DMS153 (cell line): ENCODE data around the gene RNF39.
A peak's percentile ranks its signal among the peaks of the same experiment; 100 is the strongest.
"Not testable (repeated sequence)": the region's sequence is repeated elsewhere in the genome, so short reads cannot be mapped to it uniquely, and the experiment has no call there.

ENCODE experiments used
- DNase-seq: peaks from one replicate; lab custom pipeline; 2025; lab: John Stamatoyannopoulos, UW

RNF39 gene, protein sequence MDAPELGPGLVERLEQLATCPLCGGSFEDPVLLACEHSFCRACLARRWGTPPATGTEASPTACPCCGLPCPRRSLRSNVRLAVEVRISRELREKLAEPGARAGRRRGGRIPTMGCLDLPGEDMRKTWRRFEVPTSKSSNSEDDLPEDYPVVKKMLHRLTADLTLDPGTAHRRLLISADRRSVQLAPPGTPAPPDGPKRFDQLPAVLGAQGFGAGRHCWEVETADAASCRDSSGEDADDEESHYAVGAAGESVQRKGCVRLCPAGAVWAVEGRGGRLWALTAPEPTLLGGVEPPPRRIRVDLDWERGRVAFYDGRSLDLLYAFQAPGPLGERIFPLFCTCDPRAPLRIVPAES

DNA sequence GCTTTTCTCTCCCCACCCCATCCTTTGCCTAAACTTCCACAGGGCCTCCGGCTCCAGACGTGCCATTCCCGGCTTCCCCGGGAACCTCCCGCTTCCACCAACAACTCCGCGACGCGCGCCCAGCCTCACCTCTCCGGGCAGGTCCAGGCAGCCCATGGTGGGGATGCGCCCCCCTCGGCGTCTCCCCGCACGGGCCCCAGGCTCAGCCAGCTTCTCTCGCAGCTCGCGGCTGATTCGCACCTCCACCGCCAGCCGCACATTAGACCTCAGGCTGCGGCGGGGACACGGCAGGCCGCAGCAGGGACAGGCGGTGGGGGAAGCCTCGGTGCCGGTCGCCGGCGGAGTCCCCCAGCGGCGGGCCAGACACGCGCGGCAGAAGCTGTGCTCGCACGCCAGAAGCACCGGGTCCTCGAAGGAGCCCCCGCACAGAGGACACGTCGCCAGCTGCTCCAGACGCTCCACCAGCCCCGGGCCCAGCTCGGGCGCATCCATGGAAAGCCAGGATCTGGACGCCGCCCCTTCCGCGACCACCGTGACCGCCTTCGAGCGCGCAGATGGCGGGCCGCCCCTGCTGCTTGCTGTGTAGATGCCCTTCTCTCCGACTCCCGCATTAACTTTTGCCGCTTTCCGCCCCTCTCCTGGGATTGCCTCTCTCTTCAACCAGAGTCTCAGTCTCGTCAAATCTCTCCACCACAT, at the start of gene RNF39:
Gene RNF39, minus strand, starts transcription at position 676 of the 696 bp plus-strand sequence. Its CDS starts 184 bp downstream, at position 492.
- DNase-seq: no peak

DNA sequence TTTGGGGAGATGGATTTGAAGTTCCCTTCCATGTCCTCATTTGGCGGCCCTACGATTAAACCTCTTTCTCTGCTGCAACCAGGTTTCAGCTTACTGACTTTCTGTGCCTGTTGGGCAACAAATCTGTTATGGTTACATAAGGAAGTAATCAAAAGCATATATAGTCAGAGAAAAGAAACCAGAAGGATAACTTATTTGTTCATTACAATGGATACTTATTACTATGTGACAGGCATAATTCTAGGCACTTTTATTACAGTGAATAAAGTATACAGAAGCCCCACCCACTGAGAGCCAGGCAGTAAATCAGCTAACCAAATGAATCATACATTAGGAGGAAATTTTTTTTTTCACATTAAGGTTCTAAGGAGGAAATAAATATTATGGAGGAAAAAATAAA, 46.9 kb upstream of the RNF39 start:
- DNase-seq: no peak

DNA sequence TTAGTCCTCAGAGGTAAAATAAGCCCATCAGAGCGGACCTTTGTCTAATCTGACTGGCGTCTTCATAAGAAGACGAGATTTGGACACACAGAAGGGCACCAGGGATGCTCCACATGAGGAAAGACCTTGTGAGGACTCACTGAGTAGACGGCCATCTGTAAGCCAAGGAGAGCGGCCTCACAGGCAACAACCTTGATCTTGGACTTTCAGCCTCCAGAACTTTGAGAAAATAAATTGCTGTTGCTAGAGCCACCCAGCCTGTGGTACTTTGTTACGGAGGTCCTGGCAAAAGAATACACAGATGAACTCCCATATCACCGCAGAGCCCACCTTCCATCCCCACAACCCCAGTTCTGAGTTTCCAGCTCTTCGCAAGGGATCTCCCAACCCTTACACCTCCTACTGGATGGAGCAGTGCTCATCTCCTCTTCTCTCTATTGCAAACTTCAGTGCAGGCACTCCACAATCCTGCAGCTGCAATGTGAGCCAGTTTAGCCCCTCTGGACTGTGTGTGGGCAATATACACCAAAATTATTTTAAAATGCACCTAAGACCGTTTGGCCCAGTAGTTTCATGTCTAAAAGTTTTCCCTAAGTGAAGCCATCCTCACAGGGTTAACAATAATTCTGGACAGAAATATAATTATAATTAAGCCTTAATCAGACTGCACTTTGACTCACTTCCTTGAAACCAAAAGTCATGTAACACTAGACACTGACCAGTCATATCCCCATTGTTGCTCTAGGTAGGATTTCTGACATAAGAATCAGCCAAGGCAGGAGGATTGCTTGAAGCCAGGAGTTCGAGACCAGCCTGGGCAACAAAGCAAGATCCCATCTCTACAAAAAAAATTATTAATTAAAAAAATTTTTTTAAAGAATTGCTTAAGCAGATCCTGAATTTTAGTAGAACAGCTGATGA, 46.1 kb upstream of the RNF39 start:
- DNase-seq: no peak

DNA sequence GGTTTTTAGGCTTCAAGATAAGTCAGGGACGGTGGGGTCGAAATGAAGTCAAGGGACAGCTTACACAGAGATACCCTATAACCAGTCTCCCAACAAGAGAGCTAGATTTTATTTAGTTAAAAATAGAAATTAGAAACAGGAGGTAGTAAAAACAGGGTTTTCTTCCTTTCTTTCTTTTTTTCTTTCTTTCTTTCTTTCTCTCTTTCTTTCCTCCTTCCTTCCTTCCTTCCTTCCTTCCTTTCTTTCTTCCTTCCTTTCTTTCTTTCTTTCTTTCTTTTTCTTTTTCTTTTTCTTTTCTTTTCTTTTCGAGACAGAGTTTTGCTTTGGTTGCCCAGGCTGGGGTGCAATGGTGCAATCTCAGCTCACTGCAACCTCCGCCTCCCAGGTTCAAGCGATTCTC, 43.1 kb upstream of the RNF39 start:
- DNase-seq: not testable (repeated sequence)

DNA sequence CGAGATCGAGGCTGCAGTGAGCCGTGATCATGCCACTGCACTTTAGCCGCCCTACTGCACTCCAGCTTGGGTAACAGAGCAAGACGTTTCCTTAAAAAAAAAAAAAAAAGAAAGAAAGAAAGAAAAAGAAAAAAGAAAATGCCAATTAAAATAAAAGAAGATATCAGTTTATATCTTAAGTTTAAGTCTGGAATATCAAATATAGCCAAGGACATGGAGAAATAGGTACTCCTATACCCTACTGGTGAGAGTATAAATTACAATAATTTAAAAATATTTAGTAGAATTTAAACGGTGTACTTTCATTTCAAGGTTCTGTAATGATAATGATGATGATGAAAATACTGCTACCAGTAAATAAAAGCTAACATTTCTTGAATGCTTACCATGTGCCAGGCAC, 41.2 kb upstream of the RNF39 start:
- no peak for DNase-seq

DNA sequence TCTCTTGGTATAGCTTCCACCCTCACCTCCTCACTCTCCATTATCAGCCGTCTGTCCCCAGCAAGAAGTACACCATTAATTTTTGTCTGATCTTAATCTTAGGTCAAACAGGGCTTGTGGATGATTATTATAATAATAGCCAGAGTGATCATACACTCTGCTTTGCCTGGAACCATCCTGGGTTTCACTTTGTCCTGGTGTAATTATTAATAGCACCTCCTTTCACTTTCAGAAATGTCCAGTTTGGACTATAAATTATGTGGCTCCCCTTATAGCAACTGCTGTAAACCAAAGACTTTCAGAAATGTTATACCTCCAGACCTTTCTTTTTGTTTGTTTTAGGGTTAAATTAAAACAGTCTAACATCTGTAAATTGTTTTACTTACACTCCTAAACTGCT, 38.3 kb upstream of the RNF39 start:
- DNase-seq: no peak

DNA sequence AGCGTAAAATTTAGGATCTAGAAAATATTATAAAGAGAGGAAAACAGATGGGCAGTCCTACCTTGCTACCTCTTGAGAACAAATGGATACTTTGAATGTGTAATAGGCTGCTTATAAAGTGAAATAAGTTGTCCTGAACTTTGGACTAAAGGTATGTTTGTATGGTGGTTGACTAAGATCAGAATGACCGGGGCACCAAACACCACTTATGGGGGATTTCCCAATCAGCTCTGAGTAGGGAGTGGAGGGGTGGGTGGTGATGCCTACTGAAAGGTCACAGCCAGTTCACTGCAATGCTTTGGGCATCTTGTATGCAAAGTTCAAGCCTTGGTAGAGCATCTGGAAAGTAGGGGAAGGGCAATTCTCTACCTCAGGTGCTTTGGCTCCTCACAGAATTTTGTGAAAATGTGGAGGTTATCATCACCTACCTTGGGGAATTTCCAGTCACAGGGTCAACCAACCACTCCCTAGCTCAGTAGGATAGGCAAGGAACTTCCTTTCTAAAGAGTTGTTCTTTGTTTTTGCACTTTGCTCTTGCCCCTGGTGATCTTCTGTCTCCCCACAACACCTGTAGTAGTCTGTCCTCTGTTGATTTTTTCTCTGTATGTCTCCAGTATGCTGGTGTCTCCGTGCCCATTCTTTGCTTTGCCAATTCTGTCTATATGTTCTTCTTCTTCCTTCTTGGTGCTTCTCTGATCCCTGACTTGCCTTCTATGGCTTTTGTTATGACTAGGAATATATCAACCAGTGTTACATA, 37.6 kb upstream of the RNF39 start, which contains the start of gene TRIM31:
Gene TRIM31, minus strand, starts transcription at position 88 of the 757 bp plus-strand sequence. CDS start 285 bp downstream, outside the sequence.
- DNase-seq: no peak

DNA sequence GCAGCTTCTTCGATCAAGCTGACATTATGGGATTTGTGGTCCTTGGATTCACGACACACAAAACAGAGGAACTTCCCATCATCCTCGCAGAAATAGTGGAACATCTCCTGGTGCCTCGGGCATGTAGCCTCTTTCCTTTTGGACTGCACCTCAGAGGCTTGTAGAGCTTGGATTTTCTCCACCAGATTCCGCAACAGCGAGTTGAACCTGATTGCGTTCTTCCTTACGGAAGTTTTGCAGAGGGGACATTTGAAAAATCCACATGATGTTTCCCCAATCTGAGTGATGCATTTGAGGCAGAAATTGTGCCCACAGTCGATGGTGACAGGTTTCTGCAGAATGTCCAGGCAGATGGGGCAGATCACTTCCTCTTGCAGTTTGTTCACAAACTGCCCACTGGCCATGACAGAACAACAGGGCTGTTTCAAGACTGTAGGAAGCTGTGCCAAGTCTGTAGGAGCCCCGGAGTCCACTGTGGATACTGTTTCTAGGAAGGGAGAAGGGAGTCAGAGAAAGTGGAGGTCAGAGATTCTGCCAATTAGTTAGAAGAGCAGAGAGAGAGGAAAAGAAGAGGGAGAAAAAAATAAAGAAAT, 36.9 kb upstream of the RNF39 start:
- no peak for DNase-seq

DNA sequence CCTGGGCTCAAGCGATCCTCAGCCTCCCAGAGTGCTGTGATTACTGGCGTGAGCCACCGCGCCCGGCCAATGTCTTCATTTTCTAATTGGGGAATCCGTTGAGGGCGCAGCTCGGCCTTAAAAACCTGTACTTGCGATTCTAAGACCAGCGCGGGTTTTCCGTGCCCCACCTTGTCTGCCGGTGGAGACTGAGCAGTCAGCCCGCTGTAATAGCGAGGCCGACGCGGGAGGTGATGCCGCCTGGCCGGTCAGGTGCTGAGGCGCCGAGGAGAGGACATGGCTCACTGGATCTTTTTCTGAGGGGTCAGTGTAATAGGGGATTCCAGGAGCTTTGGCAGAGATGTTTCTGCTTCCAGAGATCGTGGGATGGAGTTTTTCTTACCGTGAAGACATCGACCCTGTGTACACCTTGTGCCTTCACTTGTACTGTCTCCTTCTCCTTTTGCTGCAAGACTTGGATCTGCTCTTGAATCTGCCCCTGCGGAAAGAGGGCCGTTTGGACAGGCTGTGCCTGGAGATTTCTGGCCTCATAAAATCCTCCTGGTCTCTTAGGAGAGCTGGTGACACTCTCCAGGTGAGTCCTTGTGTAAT, 35.8 kb upstream of the RNF39 start:
- no peak for DNase-seq

DNA sequence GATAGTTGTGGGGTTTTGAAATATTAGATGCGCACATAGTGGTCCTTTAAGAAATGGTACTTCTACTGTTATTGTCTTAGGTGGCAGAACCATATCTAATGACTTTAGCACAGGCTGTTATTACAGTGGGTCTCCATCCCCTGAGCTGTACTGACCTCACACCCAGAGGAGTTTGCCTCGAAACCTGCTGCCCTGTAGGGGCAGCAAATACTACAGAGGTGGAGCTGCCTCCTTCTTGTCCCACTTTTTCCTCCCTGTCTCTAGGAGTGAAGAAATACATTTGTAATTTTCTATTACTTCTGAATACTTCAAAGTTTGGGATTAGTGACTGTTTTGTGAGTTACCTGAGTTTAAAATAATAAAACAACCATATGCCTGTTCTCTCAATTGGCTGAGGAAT, 29.1 kb upstream of the RNF39 start:
- DNase-seq: no peak

DNA sequence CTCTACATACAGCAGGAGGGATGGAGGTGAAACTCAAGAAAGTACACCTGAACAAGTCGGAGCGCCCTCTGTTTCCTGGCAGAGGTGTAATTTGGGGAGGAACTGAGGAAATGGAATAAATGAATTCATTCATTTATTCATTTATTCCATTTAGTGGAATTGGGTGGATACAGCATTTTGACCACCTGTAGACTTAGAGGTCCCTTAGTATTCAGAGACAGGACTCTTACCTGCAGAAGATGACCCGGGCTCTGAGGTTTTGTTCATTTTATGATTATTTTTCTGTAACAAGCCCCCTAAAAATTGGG, 28.3 kb upstream of the RNF39 start:
- no peak for DNase-seq

DNA sequence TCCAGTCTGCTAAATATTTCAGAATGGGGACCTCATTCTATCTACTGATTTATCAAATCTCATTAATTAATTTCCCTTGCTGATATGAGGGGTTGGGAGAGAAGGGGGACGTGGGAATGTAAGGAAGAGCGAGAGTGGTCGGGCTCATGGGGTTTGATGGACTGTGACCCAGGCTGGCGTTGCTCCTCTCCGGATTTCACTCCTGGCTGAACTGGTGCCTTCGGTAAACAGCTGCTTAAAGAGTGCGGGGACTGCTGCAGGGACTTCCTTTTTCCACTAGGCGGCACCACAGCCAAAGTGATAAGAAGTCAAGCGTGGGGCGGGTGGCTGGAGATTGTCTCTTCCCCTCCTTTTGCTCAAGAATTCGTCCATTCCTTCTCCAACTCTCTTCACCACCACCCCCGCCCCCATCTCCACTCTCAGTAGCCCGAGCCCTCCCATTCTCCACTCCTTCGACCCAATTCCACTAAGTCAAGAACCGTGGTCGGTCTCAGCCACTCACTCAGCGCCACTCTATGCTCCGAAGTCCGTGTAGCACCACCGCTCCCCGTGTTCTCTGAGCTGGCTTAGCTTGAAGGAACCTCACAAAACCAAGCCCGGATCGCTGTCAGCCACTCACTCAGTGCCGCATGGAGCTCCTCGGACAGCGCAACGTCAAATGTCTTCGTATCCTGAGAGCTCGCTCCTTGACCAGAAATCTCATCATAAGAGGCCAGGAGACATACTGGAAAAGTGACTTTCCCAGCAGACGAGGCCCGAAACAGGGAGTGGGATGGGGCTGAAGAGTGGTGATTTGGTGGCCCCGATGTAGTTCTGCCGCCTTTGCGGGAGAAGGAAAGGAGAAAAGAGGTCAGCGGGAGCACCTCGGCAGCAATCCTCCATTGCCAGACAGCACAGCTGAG, 27.7 kb upstream of the RNF39 start:
- DNase-seq: peak; percentile 51

DNA sequence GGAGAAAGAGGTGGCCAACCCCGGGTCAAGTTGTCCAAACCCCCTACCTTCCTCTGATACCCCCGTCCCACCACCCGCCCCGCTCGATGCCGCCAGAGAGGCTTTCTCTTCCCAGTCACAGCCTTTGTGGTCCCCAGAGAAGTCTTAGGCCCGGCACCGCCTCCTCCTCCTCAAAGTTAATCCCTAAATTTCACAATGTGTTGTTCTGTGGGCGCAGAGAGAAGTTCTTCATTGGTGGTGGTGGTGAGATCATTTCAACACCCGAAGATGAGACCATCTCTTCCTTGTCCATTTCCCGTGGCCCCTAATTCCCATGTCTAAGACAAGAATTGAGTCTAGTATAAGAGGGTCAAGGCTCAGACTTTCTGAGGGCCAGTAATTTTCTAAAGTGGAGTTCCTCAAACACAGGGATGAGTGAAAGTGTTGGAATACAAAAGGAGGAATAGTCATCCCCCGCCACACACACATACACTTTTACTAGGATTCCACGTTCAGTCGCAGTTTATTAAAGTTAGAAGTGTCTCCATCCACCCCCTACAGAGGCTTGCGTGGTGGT, 26.9 kb upstream of the RNF39 start:
- no peak for DNase-seq

DNA sequence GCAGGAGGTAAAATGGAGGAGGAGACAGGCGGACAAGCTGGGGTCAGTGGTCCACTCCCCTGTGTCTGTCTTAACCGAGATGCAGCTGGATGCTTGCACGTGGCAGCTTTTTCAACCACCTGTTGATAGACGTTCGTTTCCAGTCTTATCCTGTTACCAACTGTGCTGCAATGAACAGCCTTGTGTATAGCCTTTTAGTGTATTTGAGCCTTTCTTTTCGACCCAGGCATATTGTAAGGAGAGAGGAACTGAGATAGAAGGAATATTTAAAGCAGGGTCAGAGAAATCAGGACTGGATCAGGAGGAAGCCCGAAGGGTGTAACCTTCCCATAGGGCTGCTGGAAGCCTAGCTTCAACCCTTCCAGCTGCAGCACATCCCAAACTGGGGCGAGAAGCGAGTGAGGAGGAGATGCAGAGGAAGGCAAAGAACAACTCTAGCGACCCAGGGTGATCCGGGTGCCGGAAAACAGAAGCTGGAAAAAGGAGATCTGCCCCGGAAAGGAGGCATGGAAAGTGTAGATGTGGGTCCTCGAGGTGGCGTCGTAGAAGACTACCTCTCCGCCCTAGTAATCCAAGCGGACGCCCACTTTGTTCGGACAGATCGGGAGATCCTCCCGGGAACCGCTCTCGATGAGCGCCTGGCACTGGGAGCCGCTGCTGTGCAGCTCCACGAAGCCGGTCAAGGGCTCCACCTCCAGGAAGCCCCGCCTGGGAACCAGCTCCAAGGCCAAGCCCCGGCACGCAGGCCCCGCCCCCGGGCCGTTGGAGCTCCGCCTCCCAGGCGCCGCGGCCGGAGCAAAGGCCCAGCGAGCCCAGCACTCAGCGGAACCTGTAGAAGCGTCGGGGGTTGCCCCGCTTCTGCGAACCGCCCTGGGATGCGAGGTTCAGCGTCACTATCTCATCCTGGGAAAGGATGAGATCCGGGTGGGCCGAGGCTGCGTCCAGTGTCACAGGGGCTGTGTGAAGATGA, 26.2 kb upstream of the RNF39 start:
- DNase-seq: peak; percentile 79

DNA sequence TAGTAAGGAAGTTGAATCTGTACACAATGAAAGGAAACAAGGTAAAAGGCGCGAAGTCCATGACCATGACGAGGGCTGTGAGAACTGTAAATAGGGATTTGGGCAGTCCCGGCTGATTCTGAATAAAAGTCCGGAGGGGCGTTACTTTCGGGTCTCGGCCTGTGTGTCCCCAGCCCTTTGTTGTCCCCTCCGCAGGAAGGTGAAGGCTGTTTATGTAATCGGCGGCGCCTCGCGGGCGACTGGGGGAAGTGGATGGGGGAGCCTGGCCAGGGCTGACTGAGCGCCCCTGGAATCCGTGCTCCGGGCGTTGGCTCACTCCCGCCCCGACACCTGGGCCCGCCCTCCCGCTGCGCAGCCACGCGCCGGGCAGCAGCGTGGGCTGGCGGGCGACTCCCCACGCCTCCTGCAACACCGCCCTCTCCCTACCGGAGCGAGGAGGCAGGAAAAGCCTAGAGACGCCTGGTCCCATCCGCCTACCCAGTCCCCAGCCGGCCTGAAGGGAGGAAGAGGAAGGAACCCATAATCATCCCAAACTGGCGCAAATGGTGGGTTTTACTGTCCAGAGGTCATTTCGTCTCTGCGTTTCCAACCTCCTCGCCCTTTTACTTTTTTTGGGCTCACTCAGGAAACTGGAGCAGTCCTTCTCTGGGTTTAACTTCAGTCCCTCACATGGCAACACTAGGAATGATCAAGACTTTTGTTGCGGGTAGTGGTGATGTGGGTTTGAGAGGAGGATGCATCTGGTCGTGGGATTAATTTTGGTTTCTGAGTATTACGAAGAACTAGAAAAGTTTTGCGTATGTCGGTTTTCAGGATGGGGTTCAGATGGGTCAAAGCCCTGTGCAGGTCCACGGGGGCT, 25.2 kb upstream of the RNF39 start:
- no peak for DNase-seq

DNA sequence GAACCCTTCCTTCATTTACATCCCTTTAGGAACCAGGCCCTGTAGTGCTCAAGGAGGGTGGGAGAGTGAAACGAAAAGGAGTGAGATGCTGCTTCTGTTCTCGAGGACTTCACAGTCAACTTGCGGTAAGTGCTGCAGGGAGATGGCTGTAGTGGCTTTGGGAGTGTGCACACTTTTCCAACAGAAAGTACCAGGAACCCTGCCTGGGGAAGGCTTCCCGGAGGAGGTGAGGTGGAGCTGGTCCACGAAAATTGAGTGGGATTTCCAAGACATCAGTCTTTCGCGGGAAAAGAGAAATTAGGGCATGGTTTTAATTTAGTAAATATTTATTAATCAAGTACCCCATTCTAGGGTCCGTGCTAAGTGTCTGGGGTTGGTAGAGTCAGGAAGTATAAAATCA, 24.6 kb upstream of the RNF39 start:
- no peak for DNase-seq
